NCI-H1694 (cell line): ENCODE data around the gene CAPN5.

Source experiments
- DNase-seq: peaks from one replicate; lab custom pipeline; 2025; lab: John Stamatoyannopoulos, UW

Gene CAPN5

DNA sequence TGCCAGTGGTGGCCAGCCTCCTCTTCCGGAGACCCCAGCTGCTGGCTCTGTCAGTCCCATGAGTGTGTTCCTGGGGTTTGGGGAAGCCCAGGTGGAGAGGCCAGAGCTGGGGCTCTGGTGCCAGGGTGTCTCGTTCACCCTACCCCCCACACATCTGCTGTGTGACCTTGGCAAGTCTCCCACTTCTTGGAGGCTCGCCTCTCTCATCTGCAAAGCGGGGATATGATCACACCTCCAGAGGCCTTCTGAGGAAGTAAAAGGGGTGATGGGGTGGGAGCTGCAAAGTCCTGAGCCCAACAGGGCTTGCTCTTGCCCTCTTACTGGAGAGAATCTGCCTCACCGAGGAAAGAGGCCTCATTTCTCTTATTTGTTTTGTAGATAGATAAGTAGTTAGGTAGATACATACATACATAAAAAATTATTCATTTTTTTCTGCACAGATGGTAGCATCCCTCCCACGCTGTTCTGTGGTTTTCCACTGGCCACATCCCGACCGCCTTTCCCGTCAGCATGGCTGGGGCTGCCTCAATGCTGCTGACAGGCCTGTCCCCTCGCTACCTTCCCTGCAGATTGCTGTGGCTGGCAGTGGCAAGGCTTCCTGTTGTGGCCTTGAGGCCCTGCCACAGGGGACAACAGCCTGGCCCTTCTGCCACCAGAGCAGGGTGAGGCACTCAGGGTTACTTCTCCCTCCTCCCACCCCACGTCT, 85.2 kb downstream of the CAPN5 start:
- DNase-seq: peak; percentile 27

DNA sequence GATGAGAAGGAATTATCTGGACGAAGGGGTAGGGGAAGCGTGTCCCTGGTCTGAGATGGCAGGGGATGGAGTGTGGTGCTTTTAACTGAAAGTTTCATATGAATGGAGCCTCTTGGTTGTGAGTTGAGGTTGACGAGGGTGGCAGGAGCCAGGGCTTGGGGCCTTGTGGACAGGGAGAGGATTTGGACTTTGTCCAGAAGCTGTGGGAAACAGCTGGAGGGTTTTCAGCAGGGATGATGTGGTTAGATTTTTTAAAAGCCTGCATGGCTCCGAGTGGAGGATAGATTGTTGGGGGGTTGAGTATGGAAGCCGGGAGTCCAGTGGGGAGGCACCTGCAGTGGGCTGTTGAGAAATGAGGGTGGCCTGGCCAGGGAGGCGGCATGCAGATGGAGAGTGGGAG, 86.1 kb downstream of the CAPN5 start:
- DNase-seq: no peak

DNA sequence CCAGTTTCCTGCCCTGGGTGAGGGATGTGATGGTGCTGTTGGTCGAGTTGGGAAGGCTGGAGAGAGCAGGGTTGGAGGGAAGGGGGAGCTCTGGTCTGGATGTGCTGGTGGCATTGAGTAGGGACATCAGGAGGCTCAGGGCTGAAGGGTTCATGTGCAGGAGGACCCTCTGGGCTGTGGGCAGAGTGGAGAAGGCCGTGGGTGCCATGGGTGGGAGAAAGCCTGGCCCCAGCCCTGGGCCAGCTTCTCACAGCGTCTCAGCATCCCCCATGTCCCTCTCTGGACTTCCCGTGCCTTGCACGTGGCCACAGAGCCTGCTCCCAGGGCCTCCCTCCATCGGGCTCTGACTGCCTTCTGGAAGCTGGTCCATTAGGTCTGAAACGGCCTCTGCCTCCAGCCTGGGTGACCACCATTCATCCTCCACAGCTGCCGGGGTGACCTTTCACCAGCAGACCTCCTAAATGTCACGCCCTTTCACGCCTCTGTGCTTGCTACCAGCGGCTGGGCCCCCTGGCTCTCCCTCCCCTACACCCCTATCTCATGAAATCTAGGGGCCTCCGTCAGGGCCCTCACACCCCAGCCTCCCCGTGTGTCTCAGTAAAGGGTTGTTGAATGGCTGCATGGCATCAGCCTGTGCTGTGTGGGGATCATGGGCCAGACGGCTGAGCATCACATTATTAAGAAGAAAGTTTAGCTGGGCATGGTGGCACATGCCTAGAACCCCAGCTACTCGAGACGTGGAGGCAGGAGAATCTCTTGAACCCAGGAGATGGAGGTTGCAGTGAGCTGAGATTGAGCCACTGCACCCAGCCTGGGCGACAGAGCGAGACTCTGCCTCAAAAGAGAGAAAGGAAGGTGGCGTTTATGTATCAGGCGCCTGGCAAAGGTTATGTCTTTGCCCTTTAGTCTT, 86.8 kb downstream of the CAPN5 start:
- DNase-seq: no peak

DNA sequence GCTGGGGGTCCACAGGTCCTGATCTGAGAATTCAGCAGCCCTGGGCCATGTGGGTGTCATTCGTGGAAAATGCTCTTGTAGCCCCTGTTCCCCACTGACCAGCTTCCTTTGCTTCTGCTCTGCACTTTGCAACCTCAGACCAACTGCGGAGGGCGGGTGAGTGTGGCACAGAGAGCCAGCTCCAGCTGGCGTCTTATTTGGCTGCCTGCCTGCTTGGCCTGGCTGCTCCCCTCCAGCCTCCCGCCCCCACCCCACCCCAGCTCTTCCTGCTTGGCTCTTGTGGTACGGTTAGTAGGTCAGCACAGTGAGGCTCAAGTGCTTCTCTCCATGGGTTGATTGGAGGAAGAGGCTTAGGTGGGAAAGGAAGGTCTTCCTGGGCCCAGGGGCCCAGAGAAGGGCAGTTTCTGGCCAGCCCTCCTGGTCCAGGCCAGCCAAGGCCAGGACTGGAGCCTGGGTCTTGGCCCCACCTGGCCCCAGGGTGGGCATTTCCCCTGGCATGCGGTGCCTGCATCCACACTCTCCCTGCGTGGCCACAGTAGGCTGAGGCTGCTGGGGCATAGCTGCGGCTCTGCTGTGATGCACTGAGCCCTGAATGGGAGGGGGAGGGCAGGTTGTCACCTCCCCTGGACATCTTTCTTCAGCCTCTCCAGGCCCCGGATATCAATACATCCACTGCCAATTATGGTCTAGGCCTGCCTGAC, 87.8 kb downstream of the CAPN5 start:
- no peak for DNase-seq

DNA sequence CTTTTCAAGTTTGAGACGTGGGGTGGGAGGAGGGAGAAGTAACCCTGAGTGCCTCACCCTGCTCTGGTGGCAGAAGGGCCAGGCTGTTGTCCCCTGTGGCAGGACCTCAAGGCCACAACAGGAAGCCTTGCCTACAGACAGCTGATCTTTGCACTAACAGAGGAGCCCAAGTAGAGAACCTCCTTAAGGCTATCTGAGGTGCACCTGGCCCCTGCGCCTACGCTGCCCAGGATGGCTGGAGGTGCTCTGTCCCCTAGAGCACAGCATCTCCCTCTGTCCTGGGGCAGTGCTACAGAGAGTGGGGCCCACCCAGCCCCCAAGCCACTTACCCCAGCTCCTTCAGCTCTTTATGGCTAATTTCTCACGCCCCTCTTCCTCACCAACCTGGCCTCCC, 88.3 kb downstream of the CAPN5 start:
- no peak for DNase-seq

DNA sequence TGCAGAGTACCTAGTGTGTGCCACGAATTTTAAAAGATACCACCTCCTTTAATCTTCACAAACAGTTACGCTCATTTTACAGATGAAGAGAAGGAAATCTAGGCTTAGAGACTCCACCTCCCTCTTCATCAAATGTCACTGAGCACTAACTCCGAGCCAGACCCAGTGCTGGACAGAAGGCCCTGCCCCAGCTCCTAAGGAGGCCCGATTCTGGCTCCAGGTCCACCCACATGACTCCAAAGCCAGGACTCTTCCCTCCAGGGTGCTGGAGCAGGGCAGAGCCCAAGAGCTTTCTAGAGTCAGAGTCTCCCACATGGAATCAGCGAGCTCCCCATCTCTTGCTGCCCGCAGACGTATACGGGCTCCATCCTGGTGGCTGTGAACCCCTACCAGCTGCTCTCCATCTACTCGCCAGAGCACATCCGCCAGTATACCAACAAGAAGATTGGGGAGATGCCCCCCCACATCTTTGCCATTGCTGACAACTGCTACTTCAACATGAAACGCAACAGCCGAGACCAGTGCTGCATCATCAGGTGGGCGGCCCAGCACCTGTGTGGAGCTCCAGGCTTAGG, 88.9 kb downstream of the CAPN5 start:
- no peak for DNase-seq

DNA sequence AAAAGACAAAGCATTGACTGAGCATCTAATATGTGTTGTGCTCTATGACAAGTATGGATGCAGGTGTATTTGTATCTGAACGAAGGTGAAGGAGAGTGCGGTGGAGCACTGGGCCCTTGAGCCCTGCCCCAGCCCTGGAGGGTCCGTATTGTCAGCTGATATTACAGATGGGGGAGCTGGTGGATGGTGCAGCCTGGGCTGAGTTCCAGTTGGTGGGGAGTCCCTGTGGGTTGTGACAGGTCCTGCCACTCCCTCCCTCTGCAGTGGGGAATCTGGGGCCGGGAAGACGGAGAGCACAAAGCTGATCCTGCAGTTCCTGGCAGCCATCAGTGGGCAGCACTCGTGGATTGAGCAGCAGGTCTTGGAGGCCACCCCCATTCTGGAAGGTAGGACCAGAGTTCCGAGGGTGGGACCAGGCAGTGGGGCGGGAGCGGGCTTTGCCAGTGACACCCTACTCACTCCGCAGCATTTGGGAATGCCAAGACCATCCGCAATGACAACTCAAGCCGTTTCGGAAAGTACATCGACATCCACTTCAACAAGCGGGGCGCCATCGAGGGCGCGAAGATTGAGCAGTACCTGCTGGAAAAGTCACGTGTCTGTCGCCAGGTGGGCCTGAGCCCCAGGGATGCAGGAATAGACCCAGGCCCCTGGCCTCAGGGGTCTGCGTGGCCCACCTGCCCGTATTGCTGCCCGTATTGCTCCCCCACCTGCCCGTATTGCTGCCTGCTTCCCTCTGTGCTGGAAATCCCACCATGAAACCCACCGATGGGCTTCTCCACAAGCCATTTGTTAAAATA, 89.8 kb downstream of the CAPN5 start:
- DNase-seq: no peak

DNA sequence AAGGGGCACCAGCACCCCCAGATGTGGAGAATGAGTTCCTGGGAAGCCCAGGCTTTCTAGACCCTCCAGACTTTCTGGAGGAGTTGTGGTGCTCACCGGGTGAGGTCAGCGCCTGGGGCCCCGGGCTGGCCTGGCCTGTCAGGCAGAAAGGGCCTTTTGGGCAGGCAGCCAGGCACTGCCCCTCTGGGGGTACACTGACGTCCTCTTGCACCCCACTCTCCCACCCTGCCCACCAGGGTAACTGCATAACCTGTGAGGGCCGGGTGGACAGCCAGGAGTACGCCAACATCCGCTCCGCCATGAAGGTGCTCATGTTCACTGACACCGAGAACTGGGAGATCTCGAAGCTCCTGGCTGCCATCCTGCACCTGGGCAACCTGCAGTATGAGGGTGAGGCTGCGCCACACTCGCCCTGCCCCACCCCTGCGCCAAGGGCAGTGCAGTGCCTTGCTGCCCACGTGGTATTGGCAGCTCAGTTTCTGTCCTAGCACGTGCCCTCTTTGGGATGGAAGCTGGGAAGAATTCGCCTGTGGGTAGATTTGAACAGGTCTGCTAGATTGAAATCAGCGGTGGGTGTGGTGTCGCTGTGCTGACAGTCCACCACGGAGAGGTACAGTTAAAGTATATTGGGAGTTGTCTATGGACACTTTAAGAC, 91.4 kb downstream of the CAPN5 start:
- no peak for DNase-seq

DNA sequence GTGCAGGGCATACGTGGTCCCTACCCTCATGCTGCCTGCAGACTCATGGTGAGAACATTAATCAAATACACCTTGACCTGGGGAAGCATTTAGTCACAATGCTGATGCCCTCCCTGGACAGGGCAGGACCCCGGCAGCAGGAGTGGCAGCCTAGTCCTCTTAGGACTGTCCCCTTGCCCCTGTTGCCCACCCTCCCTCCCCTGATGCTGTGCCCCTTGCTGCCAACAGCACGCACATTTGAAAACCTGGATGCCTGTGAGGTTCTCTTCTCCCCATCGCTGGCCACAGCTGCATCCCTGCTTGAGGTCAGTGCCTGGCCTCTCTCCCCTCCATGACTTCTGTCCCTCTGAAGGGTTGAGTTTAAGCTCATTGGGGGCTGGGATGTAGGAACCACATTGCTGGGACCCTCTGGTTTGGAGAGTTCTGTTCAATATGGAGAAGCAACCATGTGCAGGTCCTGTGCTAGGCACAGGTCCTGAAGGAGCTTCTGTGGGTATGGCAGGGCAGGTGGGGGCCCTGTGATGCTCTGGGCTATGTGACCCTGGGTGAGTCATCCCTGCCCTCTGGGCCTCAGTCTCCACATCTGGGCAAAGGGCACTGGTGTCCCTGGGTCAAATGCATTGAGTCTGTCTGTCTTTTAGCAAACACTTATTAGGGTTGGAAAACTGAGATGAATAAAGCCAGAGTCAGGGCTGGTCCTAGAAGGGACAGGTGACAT, 92.6 kb downstream of the CAPN5 start:
- DNase-seq: no peak

DNA sequence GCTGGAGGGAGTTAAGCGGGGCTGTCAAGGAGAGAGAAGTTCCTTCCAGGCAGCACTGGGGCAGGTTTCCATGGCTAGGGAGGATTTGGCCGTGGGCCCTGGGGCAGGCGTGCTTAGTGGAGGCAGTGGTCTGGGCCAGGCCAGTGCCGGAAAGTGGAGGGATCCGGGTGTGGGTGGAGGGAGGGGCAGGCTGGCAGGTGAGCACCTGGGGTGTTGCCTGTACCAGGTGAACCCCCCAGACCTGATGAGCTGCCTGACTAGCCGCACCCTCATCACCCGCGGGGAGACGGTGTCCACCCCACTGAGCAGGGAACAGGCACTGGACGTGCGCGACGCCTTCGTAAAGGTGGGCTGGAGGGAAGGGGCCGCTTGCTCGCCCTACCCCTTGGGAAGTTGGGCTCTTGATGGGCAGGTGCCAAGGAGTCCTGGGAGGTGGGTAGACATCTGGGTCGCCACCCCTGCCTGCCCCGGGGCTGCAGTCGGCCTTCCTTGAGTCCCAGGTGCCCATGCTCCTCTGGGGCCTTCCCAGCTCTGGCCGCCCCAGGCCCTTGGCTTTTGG, 93.2 kb downstream of the CAPN5 start:
- no peak for DNase-seq

DNA sequence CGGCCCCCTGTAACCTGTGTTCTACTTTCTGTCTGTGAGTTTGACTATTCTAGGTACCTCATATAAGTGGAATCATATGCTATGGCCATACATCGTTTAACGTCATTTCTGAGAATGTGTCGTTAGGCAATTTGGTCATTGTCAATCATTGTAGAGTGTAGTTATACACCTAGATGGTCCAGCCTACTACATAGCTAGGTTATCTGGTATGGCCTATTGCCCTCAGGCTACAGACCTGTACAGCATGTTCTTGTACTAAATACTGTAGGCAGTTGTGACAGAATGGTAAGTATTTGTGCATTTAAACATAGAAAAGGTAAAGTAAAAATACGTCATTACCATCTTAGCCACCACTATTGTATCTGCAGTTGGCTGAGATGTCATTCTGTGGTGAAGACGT, 96.5 kb downstream of the CAPN5 start:
- DNase-seq: no peak

DNA sequence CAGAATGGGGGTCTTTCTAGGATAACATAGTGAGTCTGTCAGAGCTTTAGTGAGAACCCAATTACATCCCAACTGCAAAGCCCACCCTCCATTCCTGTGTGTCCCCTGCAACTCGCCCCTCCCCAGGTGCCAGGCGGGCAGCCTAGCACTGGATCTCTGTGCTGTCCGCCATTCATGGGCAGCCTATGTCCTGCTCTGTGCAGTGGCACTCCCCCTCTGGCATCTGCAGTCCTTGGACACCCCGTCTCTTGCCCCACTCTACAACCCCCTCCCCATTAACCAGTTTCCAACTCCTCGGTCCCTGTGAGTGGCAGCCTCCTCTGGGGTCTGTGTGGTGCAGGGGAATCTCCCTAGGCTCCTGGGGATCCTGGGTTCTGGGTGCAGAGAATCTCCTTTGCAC, 98.3 kb downstream of the CAPN5 start:
- no peak for DNase-seq

DNA sequence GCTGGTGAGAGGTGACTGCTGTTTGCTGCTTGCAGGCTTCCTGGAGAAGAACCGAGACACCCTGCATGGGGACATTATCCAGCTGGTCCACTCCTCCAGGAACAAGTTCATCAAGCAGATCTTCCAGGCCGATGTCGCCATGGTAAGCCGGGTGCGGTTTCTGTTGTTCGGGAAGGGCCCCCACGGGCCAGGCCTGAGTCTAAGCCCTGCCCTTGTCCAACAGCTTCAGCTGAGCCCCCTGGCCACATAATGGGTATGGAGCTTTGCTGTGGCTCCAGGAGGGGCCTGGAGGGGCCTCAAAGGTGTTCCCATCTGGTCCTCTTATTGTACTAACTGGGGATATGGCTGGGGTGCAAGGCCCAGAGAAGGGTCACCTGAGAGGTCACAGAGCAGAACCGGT, 99.2 kb downstream of the CAPN5 start:
- no peak for DNase-seq

DNA sequence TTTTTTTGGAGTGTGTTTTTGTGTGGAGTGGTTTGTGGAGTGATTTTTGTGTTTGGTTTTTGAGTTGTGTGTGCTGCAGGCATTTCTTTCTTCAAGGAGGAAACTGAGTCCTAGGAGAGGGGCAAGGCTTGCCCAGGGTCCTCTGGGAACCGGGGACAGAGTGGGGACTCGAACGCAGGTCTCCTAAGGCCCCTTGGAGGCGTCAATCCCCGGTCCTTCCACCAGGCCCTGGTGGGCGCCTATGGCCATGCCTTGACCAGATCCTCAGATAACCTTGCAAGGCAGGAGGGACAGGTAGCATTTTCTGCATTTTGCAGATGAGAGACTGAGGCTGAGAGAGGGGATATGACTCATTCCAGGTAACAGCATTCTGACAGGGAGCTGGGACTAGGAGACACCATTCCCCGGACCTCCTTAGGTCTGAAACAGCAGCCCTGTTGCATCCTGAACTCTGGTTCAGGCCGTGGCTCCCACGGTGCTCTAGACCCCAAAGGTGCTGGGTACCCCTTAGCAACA, 100.4 kb downstream of the CAPN5 start:
- DNase-seq: no peak

DNA sequence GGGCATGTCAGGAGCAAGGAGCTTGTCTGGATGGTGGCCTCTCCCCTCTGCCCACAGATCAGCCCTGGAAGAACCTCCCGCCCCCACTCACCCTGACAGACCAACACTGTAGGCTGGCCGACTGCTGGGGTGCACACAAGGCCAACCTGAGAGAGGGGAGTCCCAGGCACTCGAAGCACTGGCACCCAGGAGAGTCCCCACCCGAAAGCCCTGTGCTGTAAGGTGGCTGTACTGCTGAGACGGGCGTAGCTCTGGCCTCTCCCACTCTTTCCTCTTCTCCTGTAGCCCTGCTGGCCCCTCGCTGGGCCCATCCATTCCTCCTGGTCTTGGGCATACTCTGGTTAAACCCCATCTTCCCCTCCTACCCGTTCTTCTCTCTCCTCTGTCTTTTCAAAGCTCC, 101.0 kb downstream of the CAPN5 start:
- no peak for DNase-seq

DNA sequence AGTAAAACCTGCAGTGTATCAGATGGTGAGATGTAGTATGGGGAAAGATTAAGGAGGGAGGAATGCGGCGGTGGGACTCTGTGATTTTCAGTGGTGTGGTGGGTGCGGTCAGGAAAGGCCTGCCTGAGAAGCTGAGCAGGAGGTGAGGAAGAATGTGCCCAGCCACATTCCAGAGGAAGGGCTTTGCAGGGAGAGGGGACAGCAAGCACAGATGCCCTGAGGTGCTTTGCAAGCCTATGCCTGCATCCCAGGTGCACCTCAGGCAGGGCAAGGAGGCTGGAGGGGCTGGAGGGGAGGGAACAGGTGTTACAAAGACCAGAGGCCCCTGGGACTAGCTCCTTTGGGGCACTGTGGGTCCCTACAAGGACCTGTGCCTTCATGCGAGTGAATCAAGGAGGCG, 103.3 kb downstream of the CAPN5 start:
- DNase-seq: no peak

DNA sequence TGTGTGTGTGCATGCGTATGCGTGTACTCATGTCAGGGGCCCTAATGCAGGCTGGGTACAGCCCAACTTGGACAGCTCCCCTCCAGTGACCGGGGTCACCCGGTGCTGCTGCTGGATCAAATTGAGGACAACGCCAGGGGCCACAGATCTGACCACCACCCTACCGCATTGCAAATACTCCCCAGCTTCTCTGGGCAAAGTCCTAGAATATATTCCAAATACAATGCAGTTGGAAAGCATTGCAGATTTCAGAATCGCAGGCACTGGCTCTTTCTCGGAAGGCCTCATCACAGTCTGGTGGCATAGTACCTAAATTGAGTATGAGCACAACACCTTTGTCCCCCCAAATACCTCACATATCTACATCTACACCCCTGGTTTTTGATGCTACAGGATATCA, 104.5 kb downstream of the CAPN5 start:
- no peak for DNase-seq

DNA sequence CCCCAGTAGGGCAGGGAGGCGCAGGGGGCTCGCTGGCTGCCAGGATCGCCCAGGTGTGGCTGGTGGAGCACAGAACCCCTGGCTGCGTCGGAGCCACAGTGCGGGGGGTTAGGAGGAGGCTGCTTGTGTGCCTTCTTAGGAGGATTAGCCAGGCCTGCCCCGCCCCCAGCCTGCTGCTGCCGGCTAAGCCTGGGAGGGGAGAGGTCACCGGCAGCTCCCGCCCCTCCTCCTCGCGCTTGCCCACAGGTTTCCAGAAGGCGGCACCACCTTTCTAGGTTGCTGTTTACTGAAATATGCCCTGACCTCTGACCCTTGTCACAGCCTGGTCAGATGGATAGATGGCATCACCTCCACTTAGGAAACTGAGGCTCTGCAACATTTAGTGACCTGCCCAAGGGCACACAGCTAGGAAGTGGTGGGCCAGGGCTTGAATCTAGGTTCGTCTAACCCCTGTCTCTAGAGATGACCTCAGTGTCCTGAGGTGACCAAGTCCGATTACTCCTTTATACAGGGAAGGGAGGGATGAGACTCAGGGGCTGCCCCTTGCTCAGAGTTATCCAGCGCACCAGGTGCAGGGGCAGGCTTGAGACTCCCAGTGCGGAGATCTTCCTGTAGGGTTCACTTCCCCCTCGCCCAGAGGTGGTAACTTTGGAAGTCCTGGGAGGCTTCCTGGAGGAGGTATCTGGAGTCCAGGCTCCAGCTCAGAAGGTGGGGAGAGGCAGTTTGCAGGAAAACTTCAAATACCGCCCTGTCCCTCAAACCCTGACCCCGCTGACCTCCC, 105.3 kb downstream of the CAPN5 start:
- no peak for DNase-seq

DNA sequence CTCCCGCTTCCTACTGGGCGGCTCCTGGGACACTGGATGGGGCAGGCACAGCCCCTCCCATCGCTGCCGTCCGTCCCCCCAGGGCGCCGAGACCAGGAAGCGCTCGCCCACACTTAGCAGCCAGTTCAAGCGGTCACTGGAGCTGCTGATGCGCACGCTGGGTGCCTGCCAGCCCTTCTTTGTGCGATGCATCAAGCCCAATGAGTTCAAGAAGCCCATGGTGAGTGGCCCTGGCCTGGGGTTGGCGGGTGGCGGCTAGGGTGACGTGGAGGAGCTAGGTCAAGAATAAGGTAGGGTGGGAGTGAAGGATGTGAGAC, 105.9 kb downstream of the CAPN5 start:
- DNase-seq: no peak
